Activated T-cell treated with anti-CD3 and anti-CD28 coated beads, Interleukin-2, amount 50 U/mL, for 1 hour (primary cell): Measurements from ENCODE around the gene CCDC184.
"Not testable (repeated sequence)": the region's sequence is repeated elsewhere in the genome, so short reads cannot be mapped to it uniquely, and the experiment has no call there.

Experiments used
- DNase-seq: peaks from one replicate; pipeline ENCODE4 v3.0.0-alpha.2; 2020

CCDC184 gene

DNA sequence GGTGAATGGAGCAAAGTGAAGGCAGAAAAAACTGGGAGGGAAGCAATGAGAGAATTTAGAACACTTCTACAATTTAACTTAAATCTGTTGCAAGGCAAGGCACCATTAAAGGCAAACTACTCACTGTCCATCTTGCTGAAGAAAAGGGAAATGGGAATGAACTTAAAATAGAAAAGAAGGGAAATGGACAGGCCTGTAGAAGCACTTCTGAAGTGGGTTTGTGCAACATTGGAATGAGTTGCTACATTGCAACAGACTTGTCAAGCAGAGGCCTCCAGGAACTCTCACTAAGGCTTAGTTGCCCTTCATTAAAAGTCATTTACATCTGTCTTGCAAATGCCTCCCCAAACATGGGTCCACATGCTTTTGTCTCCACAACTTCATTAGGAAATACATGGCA is 33.3 kb downstream of the CCDC184 start:
- DNase-seq = no peak

DNA sequence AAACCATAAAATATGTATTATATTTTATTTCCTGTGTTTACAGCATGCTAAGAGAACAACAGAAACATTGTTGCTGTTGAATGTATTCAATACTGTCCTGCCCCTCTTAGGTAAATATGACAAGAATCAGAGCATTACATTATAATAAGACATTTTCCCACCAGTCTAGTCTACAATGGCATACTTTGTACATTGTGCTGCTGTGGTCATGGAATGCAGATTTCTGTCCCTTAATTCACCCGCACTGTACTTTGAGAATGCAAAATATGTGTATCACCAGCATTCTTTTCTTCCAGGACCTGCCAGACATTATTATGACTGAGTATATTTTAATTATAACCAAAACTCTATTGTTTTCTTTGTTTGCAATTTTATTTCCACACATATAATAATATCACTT is 36.2 kb downstream of the CCDC184 start:
- DNase-seq = no peak

DNA sequence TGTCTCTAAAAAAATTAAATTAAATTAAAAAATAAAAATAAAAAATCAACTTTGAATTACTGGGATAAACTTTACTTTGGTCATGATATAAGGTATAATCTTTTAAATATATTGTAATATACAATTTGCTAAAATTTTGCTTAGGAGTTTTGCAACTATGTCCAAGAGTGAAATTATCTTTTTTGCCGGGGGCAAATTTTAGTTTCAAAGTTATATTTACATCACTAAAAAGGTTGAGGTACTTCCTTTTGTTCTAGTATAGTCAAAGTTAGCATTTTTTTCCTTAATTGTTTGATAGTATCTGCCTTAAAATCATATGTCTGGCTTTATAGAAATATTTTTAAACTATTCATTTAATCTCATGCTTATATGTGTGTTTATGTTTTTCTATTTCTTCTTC is 37.3 kb downstream of the CCDC184 start:
- no peak for DNase-seq

DNA sequence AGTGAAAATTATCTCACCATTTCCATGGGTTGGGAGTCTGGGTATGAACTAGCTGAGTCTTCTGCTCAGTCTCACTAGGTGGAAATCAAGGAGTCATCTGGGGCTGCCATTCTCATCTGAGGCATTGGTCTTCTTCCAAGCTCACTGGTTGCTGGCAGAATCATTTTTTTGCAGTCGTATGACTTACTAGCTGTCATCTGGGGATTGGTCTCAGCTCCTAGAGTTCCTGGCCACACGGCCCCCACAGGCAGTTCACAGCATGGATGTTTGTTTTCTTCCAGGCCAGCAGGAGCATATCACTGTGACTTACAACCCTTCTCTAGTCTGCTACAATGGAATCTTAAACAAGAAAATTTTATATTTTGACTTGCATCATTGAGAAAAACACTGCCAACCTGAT is 38.2 kb downstream of the CCDC184 start:
- DNase-seq = no peak

- not testable (repeated sequence) for DNase-seq
Observed at GRCh38 chr12:48224533-48224932, 41.1 kb downstream of the CCDC184 start.

DNA sequence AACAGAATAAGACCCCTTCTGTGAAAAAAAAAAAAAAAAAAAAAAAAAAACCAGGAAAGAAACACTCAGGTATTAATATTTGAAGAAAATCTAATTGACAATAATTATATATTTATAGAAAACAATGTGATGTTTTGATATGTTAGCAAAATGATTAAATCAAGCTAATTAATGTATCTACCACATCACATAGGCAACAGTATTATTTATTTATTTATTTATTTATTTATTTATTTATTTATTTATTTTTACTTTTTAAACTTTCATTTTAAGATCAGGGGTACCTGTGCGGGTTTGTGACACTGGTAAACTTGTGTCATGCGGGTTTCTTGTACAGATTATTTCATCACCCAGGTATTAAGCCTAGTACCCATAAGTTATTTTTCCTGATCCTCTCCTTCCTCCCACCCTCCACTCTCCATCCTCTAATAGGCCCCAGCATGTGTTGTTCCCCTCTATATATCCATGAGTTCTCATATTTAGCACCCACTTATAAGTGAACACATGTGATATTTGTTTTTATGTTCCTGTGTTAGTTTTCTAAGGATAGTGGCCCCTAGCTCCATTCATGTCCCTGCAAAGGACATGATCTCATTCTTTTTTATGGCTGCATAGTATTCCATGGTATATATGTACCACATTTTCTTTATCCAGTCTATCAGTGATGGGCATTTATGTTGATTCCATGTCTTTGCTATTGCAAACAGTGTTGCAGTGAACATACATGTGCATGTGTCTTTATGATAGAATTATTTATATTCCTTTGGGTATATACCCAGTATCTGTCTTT is 47.9 kb downstream of the CCDC184 start:
- DNase-seq = not testable (repeated sequence)
